HepG2 (cell line): ENCODE data around the gene DOK7. TPM values are rescaled to one million over a fixed set of nuclear protein-coding genes. Genes with fewer than 3 reads are reported as not detected.

Experiments
- ATAC-seq: fragments of 200-7000 bp; cut with Tn5 transposase; 3 replicates; pipeline ENCODE4 v1.9.1; 2020; ENCODE audit warnings: mild to moderate bottlenecking, moderate library complexity
- BruUV-seq: library from RNA; stranded (reverse); fragments of 400-500 nt; replicated peaks from 2 replicates; lab custom pipeline; 2021; lab: Mats Ljungman, UMichigan
- CTCF ChIA-PET: fragments of 300-600 bp; formaldehyde crosslinking; extraction: SDS; loops from one replicate; lab custom pipeline; 2021; ENCODE audit warnings: low total read pairs, inconsistent platforms, low intra/inter-chr PET ratio; lab: Yijun Ruan, JAX
- POLR2A ChIA-PET: fragments of 350-600 bp; sonication (Branson Sonifier 250); formaldehyde crosslinking; loops from one replicate; lab custom pipeline; 2020; ENCODE audit warnings: antibody characterized with exemption, inconsistent platforms; lab: Yijun Ruan, JAX
- DNase-seq: peaks from one replicate; pipeline ENCODE4 v3.0.0-alpha.2; 2015; ENCODE audit warnings: low spot score
- FAIRE-seq: peaks from 3 replicates; lab custom pipeline; 2011; peaks lifted over from hg19 to GRCh38; lab: Jason Lieb, UNC
- H2AFZ ChIP-seq: one replicate; pipeline ENCODE4 v1.6.1; 2011; ENCODE audit warnings: low read length, inconsistent platforms
- H3K27ac ChIP-seq: fragments of 300-600 bp; 3 replicates; pipeline ENCODE4 v1.8.0; 2011; ENCODE audit warnings: mixed run types, mild to moderate bottlenecking, mixed read lengths, low read length, inconsistent platforms; ENCODE audit not compliant: insufficient read depth; ENCODE audit errors: extremely low read length
- H3K27me3 ChIP-seq, 2 experiments: fragments of 200-600 bp in 1 of 2; 2 replicates in 1 of 2; 3 replicates in 1 of 2; pipeline versions ENCODE4 v1.6.0 to v1.8.0; 2011; ENCODE audit warnings: low read length in 2 of 2, mild to moderate bottlenecking in 2 of 2, moderate library complexity in 2 of 2, inconsistent platforms in 1 of 2; ENCODE audit not compliant: insufficient read depth in 2 of 2, control insufficient read depth in 1 of 2
- H3K36me3 ChIP-seq, 2 experiments: fragments of 200-600 bp in 1 of 2; replicated peaks in 1 of 2; 2 replicates in 1 of 2; 3 replicates in 1 of 2; pipeline versions ENCODE4 v1.5.1 to v1.8.0; 2011; ENCODE audit warnings: low read length in 2 of 2, inconsistent platforms in 1 of 2; ENCODE audit not compliant: insufficient read depth in 2 of 2, control insufficient read depth in 1 of 2
- H3K4me1 ChIP-seq: 2 replicates; pipeline ENCODE4 v1.5.1; 2012; ENCODE audit warnings: low read length, inconsistent platforms; ENCODE audit not compliant: insufficient read depth
- H3K4me2 ChIP-seq: 2 replicates; pipeline ENCODE4 v1.6.0; 2011; ENCODE audit warnings: low read depth, low read length, inconsistent platforms
- H3K4me3 ChIP-seq, 3 experiments: fragments of 200-600 bp in 1 of 3; sonication (generic), shearing (Covaris generic) in 1 of 3; replicated peaks in 1 of 3; 2 replicates each; pipeline ENCODE4 v1.5.1; 2011 to 2016; ENCODE audit warnings: low read length in 3 of 3, inconsistent platforms in 2 of 3, low read depth in 2 of 3, mild to moderate bottlenecking in 2 of 3, control low read depth in 1 of 3, mixed read lengths in 1 of 3; ENCODE audit not compliant: insufficient read depth in 1 of 3
- H3K79me2 ChIP-seq: one replicate; pipeline ENCODE4 v1.6.1; 2011; ENCODE audit warnings: low read length, inconsistent platforms; ENCODE audit not compliant: insufficient read depth
- H3K9ac ChIP-seq: 2 replicates; pipeline ENCODE4 v1.6.0; 2011; ENCODE audit warnings: mild to moderate bottlenecking, low read depth, low read length, inconsistent platforms; ENCODE audit not compliant: insufficient read depth
- H3K9me3 ChIP-seq: 2 replicates; pipeline ENCODE4 v1.5.1; 2012; ENCODE audit warnings: mild to moderate bottlenecking, low read length
- H4K20me1 ChIP-seq: 2 replicates; pipeline ENCODE4 v1.6.0; 2011; ENCODE audit warnings: inconsistent platforms, mild to moderate bottlenecking, low read length, moderate library complexity; ENCODE audit not compliant: insufficient read depth
- ARHGAP35 ChIP-seq: sonication (generic); formaldehyde crosslinking; IDR thresholded peaks from 2 replicates; pipeline ENCODE4 v1.9.0; 2022; ENCODE audit warnings: mild to moderate bottlenecking, inconsistent platforms, moderate library complexity, missing genetic modification reagents, borderline replicate concordance
- GFI1 ChIP-seq: sonication (generic); formaldehyde crosslinking; IDR thresholded peaks from 2 replicates; pipeline ENCODE4 v1.5.0; 2020; ENCODE audit warnings: missing genetic modification reagents, mild to moderate bottlenecking, borderline replicate concordance
- GZF1 ChIP-seq: sonication (generic); formaldehyde crosslinking; IDR thresholded peaks from 2 replicates; pipeline ENCODE4 v1.5.1; 2020; ENCODE audit warnings: mild to moderate bottlenecking, missing genetic modification reagents
- HHEX ChIP-seq: IDR thresholded peaks from 2 replicates; pipeline ENCODE4 v1.6.1; 2016; ENCODE audit warnings: control low read depth
- IKZF1 ChIP-seq: fragments of 450-650 bp; IDR thresholded peaks from 2 replicates; pipeline ENCODE4 v1.7.1; 2016
- MEIS1 ChIP-seq: sonication (generic); formaldehyde crosslinking; IDR thresholded peaks from 2 replicates; pipeline ENCODE4 v1.9.0; 2021; ENCODE audit warnings: mild to moderate bottlenecking, missing genetic modification reagents, moderate library complexity, borderline replicate concordance
- NBN ChIP-seq: fragments of 450-650 bp; conservative IDR thresholded peaks from 2 replicates; pipeline ENCODE4 v1.6.1; 2017
- NCOA2 ChIP-seq: sonication (generic); formaldehyde crosslinking; IDR thresholded peaks from 2 replicates; pipeline ENCODE4 v1.8.0; 2022; ENCODE audit warnings: inconsistent platforms
- SMARCE1 ChIP-seq: fragments of 450-650 bp; IDR thresholded peaks from 2 replicates; pipeline ENCODE4 v1.6.1; 2017; ENCODE audit warnings: borderline replicate concordance
- TARDBP ChIP-seq: sonication (generic); formaldehyde crosslinking; IDR thresholded peaks from 2 replicates; pipeline ENCODE4 v1.8.0; 2022; ENCODE audit warnings: mild to moderate bottlenecking, missing genetic modification reagents
- ZNF558 ChIP-seq: sonication (generic); formaldehyde crosslinking; IDR thresholded peaks from 2 replicates; pipeline ENCODE4 v1.9.0; 2022; ENCODE audit warnings: mild to moderate bottlenecking, missing genetic modification reagents, borderline replicate concordance
- ZNF788 ChIP-seq: sonication (generic); formaldehyde crosslinking; IDR thresholded peaks from 2 replicates; pipeline ENCODE4 v1.5.0; 2020; ENCODE audit warnings: mild to moderate bottlenecking, missing genetic modification reagents, borderline replicate concordance
- WGBS: methylation state at CpG from one replicate; pipeline ENCODE4 v1.1.6; 2017; ENCODE audit warnings: low lambda C conversion rate; 5-methylcytosine and 5-hydroxymethylcytosine counted together
- in situ Hi-C: cut with HindIII; loops from 2 replicates; pipeline ENCODE4 v1.10.0; 2017; ENCODE audit warnings: low pct_unique_long_range_greater_than_20kb; ENCODE audit not compliant: extremely low pct_ligation_motif_present
- intact Hi-C: fragments of 100-400 bp; cut with micrococcal nuclease; formaldehyde crosslinking; loops from one replicate; pipeline ENCODE4 v1.10.0; 2022; ENCODE audit not compliant: unreplicated experiment
- polyA plus RNA-seq, 8 experiments: library from polyadenylated mRNA; depleted of rRNA in 3 of 8; stranded (reverse) in 7 of 8; unstranded in 1 of 8; fragments of >200 nt; fragmentation: Illumina TruSeq in 4 of 8; extraction: Trizol in 4 of 8; gene quantifications; 2 replicates each; pipeline versions ENCODE4 v1.2.1 to v1.2.3, GENCODE V29; 2011 to 2016; ENCODE audit warnings: low read depth in 4 of 8, missing spikeins in 1 of 8, mixed read lengths in 1 of 8; ENCODE audit not compliant: insufficient read depth in 1 of 8
- total RNA-seq, 5 experiments: library from RNA; depleted of rRNA; stranded (reverse); fragments of >200 nt; fragmentation: Illumina TruSeq; extraction: Trizol; gene quantifications; 2 replicates each; pipeline ENCODE4 v1.2.3, GENCODE V29; 2016; ENCODE audit warnings: low read depth in 1 of 5
- TF ChIP-seq, protein P1 (sequence below): sonication (generic); formaldehyde crosslinking; IDR thresholded peaks from 2 replicates; pipeline ENCODE4 v1.8.1; 2023; ENCODE audit warnings: mild to moderate bottlenecking, missing genetic modification reagents
- TF ChIP-seq, protein P2 (sequence below), 2 experiments: sonication (generic) in 1 of 2; formaldehyde crosslinking in 1 of 2; IDR thresholded peaks; 2 replicates each; pipeline versions ENCODE4 v1.4.0 to v1.6.1; 2016 to 2020; ENCODE audit warnings: borderline replicate concordance in 1 of 2, low read depth in 1 of 2, mild to moderate bottlenecking in 1 of 2, missing genetic modification reagents in 1 of 2
- TF ChIP-seq, protein P3 (sequence below): sonication (generic); formaldehyde crosslinking; IDR thresholded peaks from 2 replicates; pipeline ENCODE4 v1.4.0; 2020; ENCODE audit warnings: missing genetic modification reagents
- TF ChIP-seq, protein P4 (sequence below): sonication (generic); formaldehyde crosslinking; IDR thresholded peaks from 2 replicates; pipeline ENCODE4 v1.4.0; 2020; ENCODE audit warnings: mild to moderate bottlenecking, missing genetic modification reagents

DOK7 gene
- total and polyA plus RNA-seq, 2 of the 13 experiments (the other 11 are each of a cell fraction or from before 2014, with no cell fraction given): 0.03 to 0.07 TPM

DNA sequence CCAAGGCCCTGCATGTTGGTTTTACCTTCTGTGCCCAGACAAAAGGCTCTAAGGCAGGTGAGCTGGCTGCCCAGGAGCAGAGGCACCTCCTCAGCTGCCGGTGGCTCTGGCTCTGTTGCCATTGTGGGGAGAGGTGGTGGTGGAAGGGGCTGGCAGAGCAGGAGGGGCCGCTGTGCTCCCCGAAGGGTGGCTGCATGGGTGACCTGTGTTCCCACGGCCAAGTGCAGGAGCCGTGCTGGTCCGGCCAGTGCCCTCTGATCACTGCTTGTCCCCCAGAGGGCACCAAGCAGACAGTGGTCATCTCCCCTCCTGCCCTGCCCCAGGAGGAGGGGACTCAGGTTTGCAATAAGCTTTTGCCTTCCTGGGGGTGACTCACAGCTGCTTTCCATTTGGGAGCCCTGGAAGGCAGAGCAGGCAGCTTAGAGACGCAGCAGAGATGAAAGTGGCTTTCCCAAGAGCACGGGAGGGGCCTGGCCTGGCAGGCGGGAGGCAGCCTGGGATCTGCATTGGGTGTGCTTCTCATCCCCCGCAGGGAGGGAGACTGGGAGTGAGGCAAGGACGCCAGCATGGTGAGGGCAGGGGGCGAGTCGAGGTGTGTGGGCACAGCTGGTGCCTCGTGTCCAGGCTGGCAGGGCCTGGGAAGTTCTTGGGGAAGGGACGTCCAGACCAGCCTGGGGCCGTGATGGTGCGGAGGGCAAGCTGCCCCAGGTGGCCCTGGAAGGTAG lies 28.7 kb downstream of the DOK7 start:
- ATAC-seq (no peak), DNase-seq (no peak), FAIRE-seq (no peak)
- Histone ChIP-seq H3K4me2 (no peak overlapping the region), H3K27me3 (peaks cover 22 to 86% of the 10 kb centered on the region in 2 experiments), H3K9me3 (no peaks in the 10 kb centered on the region), H3K27ac (no peak overlapping the region), H3K79me2 (no peaks in the 10 kb centered on the region), H3K36me3 (no peaks in the 10 kb centered on the region), H3K4me3 (no peak overlapping the region), H3K4me1 (peaks cover 28% of the 10 kb centered on the region), H2AFZ (no peak overlapping the region), H3K9ac (no peak overlapping the region), H4K20me1 (no peaks in the 10 kb centered on the region)
- ChIA-PET CTCF (no interaction called here), POLR2A (no interaction called here)
- no TSS peak for BruUV-seq
- intact Hi-C loops: no loop called here
- in situ Hi-C loops: no loop called here
- 31% methylated on average over 9 of the region's 17 CpGs for WGBS
- TF ChIP-seq IKZF1 (no peak), ARHGAP35 (no peak), ZNF558 (CRISPR knock-in tag) (no peak), NCOA2 (no peak), TARDBP (CRISPR knock-in tag) (no peak), NBN (no peak), MEIS1 (CRISPR knock-in tag) (no peak), SMARCE1 (no peak), GZF1 (CRISPR knock-in tag) (no peak), HHEX (CRISPR knock-in tag) (no peak), GFI1 (no peak), ZNF788 (CRISPR knock-in tag) (no peak)
- TF ChIP-seq, protein P1, sequence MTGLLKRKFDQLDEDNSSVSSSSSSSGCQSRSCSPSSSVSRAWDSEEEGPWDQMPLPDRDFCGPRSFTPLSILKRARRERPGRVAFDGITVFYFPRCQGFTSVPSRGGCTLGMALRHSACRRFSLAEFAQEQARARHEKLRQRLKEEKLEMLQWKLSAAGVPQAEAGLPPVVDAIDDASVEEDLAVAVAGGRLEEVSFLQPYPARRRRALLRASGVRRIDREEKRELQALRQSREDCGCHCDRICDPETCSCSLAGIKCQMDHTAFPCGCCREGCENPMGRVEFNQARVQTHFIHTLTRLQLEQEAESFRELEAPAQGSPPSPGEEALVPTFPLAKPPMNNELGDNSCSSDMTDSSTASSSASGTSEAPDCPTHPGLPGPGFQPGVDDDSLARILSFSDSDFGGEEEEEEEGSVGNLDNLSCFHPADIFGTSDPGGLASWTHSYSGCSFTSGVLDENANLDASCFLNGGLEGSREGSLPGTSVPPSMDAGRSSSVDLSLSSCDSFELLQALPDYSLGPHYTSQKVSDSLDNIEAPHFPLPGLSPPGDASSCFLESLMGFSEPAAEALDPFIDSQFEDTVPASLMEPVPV (CRISPR knock-in tag): no peak
- TF ChIP-seq, protein P2, sequence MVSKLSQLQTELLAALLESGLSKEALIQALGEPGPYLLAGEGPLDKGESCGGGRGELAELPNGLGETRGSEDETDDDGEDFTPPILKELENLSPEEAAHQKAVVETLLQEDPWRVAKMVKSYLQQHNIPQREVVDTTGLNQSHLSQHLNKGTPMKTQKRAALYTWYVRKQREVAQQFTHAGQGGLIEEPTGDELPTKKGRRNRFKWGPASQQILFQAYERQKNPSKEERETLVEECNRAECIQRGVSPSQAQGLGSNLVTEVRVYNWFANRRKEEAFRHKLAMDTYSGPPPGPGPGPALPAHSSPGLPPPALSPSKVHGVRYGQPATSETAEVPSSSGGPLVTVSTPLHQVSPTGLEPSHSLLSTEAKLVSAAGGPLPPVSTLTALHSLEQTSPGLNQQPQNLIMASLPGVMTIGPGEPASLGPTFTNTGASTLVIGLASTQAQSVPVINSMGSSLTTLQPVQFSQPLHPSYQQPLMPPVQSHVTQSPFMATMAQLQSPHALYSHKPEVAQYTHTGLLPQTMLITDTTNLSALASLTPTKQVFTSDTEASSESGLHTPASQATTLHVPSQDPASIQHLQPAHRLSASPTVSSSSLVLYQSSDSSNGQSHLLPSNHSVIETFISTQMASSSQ (IDR thresholded peaks at IDR 0.05; ENCODE audit: low read depth): no peak
- TF ChIP-seq, protein P2 (CRISPR knock-in tag; IDR thresholded peaks at IDR 0.05; ENCODE audit: borderline replicate concordance): no peak
- TF ChIP-seq, protein P3, sequence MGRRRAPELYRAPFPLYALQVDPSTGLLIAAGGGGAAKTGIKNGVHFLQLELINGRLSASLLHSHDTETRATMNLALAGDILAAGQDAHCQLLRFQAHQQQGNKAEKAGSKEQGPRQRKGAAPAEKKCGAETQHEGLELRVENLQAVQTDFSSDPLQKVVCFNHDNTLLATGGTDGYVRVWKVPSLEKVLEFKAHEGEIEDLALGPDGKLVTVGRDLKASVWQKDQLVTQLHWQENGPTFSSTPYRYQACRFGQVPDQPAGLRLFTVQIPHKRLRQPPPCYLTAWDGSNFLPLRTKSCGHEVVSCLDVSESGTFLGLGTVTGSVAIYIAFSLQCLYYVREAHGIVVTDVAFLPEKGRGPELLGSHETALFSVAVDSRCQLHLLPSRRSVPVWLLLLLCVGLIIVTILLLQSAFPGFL: no peak
- TF ChIP-seq, protein P4, sequence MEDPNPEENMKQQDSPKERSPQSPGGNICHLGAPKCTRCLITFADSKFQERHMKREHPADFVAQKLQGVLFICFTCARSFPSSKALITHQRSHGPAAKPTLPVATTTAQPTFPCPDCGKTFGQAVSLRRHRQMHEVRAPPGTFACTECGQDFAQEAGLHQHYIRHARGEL: no peak
